GM12872 (cell line): ENCODE results near the gene IRX2.

Experiments used
- CTCF ChIP-seq: IDR thresholded peaks from 3 replicates; pipeline ENCODE4 v1.5.1; 2011; ENCODE audit warnings: low read depth, mild to moderate bottlenecking, low read length, moderate library complexity; ENCODE audit not compliant: insufficient read depth

IRX2 gene

DNA sequence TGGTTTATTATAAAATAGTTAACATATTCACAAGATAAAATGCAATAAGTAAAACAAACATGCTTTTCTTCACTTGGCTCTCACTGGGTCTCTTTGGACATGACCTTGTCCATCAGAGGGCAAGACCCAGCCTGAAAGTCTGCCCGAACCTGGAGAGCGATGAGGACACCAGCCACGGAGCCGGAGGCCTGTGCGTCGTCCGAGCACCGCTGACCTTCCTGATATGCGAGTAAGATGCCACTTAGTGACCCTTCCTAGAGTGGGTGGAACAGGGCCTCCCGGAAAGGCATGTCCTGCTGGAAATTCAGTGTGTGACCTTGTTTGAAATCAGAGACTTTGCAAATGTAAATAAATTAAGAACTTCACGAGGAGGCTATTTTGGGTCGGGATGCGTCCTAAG lies 52.9 kb downstream of the IRX2 start:
- TF ChIP-seq CTCF, result no peak

- no peak for TF ChIP-seq CTCF
Measured at GRCh38 chr5:2697446-2698200, 53.9 kb downstream of the IRX2 start.

DNA sequence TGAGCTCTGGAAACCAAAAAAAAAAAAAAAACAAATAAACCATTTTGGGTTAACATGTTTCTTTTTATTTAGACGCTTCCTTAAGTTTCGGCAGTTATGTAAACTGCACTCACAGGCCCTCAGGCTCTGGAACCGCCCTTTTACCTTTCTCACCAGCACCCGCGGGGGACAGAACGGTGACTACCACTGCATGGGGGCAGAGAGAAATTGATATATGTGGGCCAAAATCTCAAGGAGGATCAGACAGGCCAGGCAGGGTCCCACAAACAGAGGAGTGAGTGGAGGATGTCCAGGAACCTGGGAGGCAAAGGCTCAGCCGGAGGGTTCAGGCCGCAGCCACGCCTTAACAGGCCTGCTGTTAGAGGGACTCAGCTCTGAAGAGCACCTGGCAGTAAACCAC lies 54.4 kb downstream of the IRX2 start:
- TF ChIP-seq CTCF, result no peak
